Mucosa of descending colon (tissue), 3 donors: Measurements from ENCODE around the gene TANK. TPM values are rescaled to one million over a fixed set of nuclear protein-coding genes. Genes with fewer than 3 reads are reported as not detected.

ENCODE experiments used
- ATAC-seq: fragments of 200-7000 bp; cut with Tn5 transposase; one replicate; pipeline ENCODE4 v1.9.1; 2020; ENCODE audit warnings: mild to moderate bottlenecking, moderate library complexity
- DNase-seq, 3 donors: peaks; one replicate each; pipeline ENCODE4 v3.0.0-alpha.2; 2020
- H3K36me3 ChIP-seq: fragments of 200-600 bp; one replicate; pipeline ENCODE4 v1.8.0; 2021; ENCODE audit warnings: low read depth, mild to moderate bottlenecking
- H3K4me1 ChIP-seq: fragments of 200-600 bp; one replicate; pipeline ENCODE4 v1.8.0; 2021; ENCODE audit warnings: low read depth, mild to moderate bottlenecking
- H3K4me3 ChIP-seq: fragments of 200-600 bp; one replicate; pipeline ENCODE4 v1.8.0; 2021; ENCODE audit warnings: mild to moderate bottlenecking
- H3K9me3 ChIP-seq: fragments of 200-600 bp; one replicate; pipeline ENCODE4 v1.8.0; 2021; ENCODE audit warnings: mild to moderate bottlenecking
- CTCF ChIP-seq: fragments of 200-600 bp; IDR thresholded peaks from one replicate; pipeline ENCODE4 v1.8.0; 2022; ENCODE audit warnings: antibody characterized with exemption, mild to moderate bottlenecking
- intact Hi-C, 2 donors: fragments of 100-400 bp; cut with DNase I in 1 of 2; cut with micrococcal nuclease in 1 of 2; formaldehyde crosslinking; loops; one replicate each; pipeline versions ENCODE4 v1.11.0 to v1.11.1; 2022; cut with DNase I, micrococcal nuclease
- total RNA-seq, 3 donors: library from RNA; stranded (reverse); fragmentation: NEBNext Ultra II Directional in 2 of 3; extraction: Animal tissue kit (Norgen Biotek cat#: 25700) in 2 of 3; gene quantifications; one replicate each; pipeline versions ENCODE4 v1.2.1 to v1.2.4, GENCODE V29; 2021 to 2023
- donor health status: DM: no; HTN: no; CAD: no; lungs with moderate emphysema.
- donor health status: DM: no; HTN: no; CAD: no.
- donor health status: DM: no; HTN: yes; CAD: no.

The TANK gene
- total RNA-seq, 3 donors from 2014 or later: 57.2 to 77.6 (median 57.2) TPM

GRCh38 chr2:161283926-161284325, 123.7 kb downstream of the TANK start:
- no peak for ATAC-seq
- peaks cover 5% of the 10 kb centered on the region for H3K9me3 ChIP-seq
- TF ChIP-seq CTCF: no peak
- intact Hi-C loops: no loop called here
- no peaks in the 10 kb centered on the region for H3K4me1 ChIP-seq
- H3K36me3 ChIP-seq: no peaks in the 10 kb centered on the region
- no peak for DNase-seq
- H3K4me3 ChIP-seq: no peak overlapping the region

Other genes with a start within 250 kb of the TANK start
- 10 to 100 TPM; 25.0 to 37.8 (median 30.0) TPM for gene PSMD14, start 148.0 kb downstream of the TANK start, total RNA-seq